HepG2 (cell line): ENCODE measurements around the gene SLC29A1. TPM values are rescaled to one million over a fixed set of nuclear protein-coding genes. Genes with fewer than 3 reads are reported as not detected.

Source experiments
- ATAC-seq: fragments of 200-7000 bp; cut with Tn5 transposase; 3 replicates; pipeline ENCODE4 v1.9.1; 2020; ENCODE audit warnings: mild to moderate bottlenecking, moderate library complexity
- BruUV-seq: library from RNA; stranded (reverse); fragments of 400-500 nt; replicated peaks from 2 replicates; lab custom pipeline; 2021; lab: Mats Ljungman, UMichigan
- CTCF ChIA-PET: fragments of 300-600 bp; formaldehyde crosslinking; extraction: SDS; loops from one replicate; lab custom pipeline; 2021; ENCODE audit warnings: low total read pairs, inconsistent platforms, low intra/inter-chr PET ratio; lab: Yijun Ruan, JAX
- POLR2A ChIA-PET: fragments of 350-600 bp; sonication (Branson Sonifier 250); formaldehyde crosslinking; loops from one replicate; lab custom pipeline; 2020; ENCODE audit warnings: antibody characterized with exemption, inconsistent platforms; lab: Yijun Ruan, JAX
- DNase-seq: peaks from one replicate; pipeline ENCODE4 v3.0.0-alpha.2; 2015; ENCODE audit warnings: low spot score
- FAIRE-seq: peaks from 3 replicates; lab custom pipeline; 2011; peaks lifted over from hg19 to GRCh38; lab: Jason Lieb, UNC
- H2AFZ ChIP-seq: one replicate; pipeline ENCODE4 v1.6.1; 2011; ENCODE audit warnings: low read length, inconsistent platforms
- H3K27ac ChIP-seq: fragments of 300-600 bp; 3 replicates; pipeline ENCODE4 v1.8.0; 2011; ENCODE audit warnings: mixed run types, mild to moderate bottlenecking, mixed read lengths, low read length, inconsistent platforms; ENCODE audit not compliant: insufficient read depth; ENCODE audit errors: extremely low read length
- H3K27me3 ChIP-seq, 2 experiments: fragments of 200-600 bp in 1 of 2; 2 replicates in 1 of 2; 3 replicates in 1 of 2; pipeline versions ENCODE4 v1.6.0 to v1.8.0; 2011; ENCODE audit warnings: low read length in 2 of 2, mild to moderate bottlenecking in 2 of 2, moderate library complexity in 2 of 2, inconsistent platforms in 1 of 2; ENCODE audit not compliant: insufficient read depth in 2 of 2, control insufficient read depth in 1 of 2
- H3K36me3 ChIP-seq, 2 experiments: fragments of 200-600 bp in 1 of 2; replicated peaks in 1 of 2; 2 replicates in 1 of 2; 3 replicates in 1 of 2; pipeline versions ENCODE4 v1.5.1 to v1.8.0; 2011; ENCODE audit warnings: low read length in 2 of 2, inconsistent platforms in 1 of 2; ENCODE audit not compliant: insufficient read depth in 2 of 2, control insufficient read depth in 1 of 2
- H3K4me1 ChIP-seq: 2 replicates; pipeline ENCODE4 v1.5.1; 2012; ENCODE audit warnings: low read length, inconsistent platforms; ENCODE audit not compliant: insufficient read depth
- H3K4me2 ChIP-seq: 2 replicates; pipeline ENCODE4 v1.6.0; 2011; ENCODE audit warnings: low read depth, low read length, inconsistent platforms
- H3K4me3 ChIP-seq, 3 experiments: fragments of 200-600 bp in 1 of 3; sonication (generic), shearing (Covaris generic) in 1 of 3; replicated peaks in 1 of 3; 2 replicates each; pipeline ENCODE4 v1.5.1; 2011 to 2016; ENCODE audit warnings: low read length in 3 of 3, inconsistent platforms in 2 of 3, low read depth in 2 of 3, mild to moderate bottlenecking in 2 of 3, control low read depth in 1 of 3, mixed read lengths in 1 of 3; ENCODE audit not compliant: insufficient read depth in 1 of 3
- H3K79me2 ChIP-seq: one replicate; pipeline ENCODE4 v1.6.1; 2011; ENCODE audit warnings: low read length, inconsistent platforms; ENCODE audit not compliant: insufficient read depth
- H3K9ac ChIP-seq: 2 replicates; pipeline ENCODE4 v1.6.0; 2011; ENCODE audit warnings: mild to moderate bottlenecking, low read depth, low read length, inconsistent platforms; ENCODE audit not compliant: insufficient read depth
- H3K9me3 ChIP-seq: 2 replicates; pipeline ENCODE4 v1.5.1; 2012; ENCODE audit warnings: mild to moderate bottlenecking, low read length
- H4K20me1 ChIP-seq: 2 replicates; pipeline ENCODE4 v1.6.0; 2011; ENCODE audit warnings: inconsistent platforms, mild to moderate bottlenecking, low read length, moderate library complexity; ENCODE audit not compliant: insufficient read depth
- EZH2 ChIP-seq: conservative IDR thresholded peaks from 2 replicates; pipeline ENCODE4 v1.6.1; 2012; ENCODE audit warnings: mild to moderate bottlenecking, low read depth, low read length, moderate library complexity
- PRMT3 ChIP-seq: sonication (generic); formaldehyde crosslinking; IDR thresholded peaks from 2 replicates; pipeline ENCODE4 v1.8.1; 2022; ENCODE audit warnings: low read depth, mild to moderate bottlenecking, moderate library complexity, missing genetic modification reagents, borderline replicate concordance
- RBFOX2 ChIP-seq: fragments of 200-400 bp; formaldehyde crosslinking; IDR thresholded peaks from 2 replicates; pipeline ENCODE4 v1.6.1; 2017; ENCODE audit warnings: low read depth, mild to moderate bottlenecking, low read length
- ZNF75D ChIP-seq: sonication (generic); formaldehyde crosslinking; IDR thresholded peaks from 2 replicates; pipeline ENCODE4 v1.8.1; 2023; ENCODE audit warnings: missing genetic modification reagents, mild to moderate bottlenecking, borderline replicate concordance
- WGBS: methylation state at CpG from one replicate; pipeline ENCODE4 v1.1.6; 2017; ENCODE audit warnings: low lambda C conversion rate; 5-methylcytosine and 5-hydroxymethylcytosine counted together
- in situ Hi-C: cut with HindIII; loops from 2 replicates; pipeline ENCODE4 v1.10.0; 2017; ENCODE audit warnings: low pct_unique_long_range_greater_than_20kb; ENCODE audit not compliant: extremely low pct_ligation_motif_present
- intact Hi-C: fragments of 100-400 bp; cut with micrococcal nuclease; formaldehyde crosslinking; loops from one replicate; pipeline ENCODE4 v1.10.0; 2022; ENCODE audit not compliant: unreplicated experiment
- polyA plus RNA-seq, 8 experiments: library from polyadenylated mRNA; depleted of rRNA in 3 of 8; stranded (reverse) in 7 of 8; unstranded in 1 of 8; fragments of >200 nt; fragmentation: Illumina TruSeq in 4 of 8; extraction: Trizol in 4 of 8; gene quantifications; 2 replicates each; pipeline versions ENCODE4 v1.2.1 to v1.2.3, GENCODE V29; 2011 to 2016; ENCODE audit warnings: low read depth in 4 of 8, missing spikeins in 1 of 8, mixed read lengths in 1 of 8; ENCODE audit not compliant: insufficient read depth in 1 of 8
- total RNA-seq, 5 experiments: library from RNA; depleted of rRNA; stranded (reverse); fragments of >200 nt; fragmentation: Illumina TruSeq; extraction: Trizol; gene quantifications; 2 replicates each; pipeline ENCODE4 v1.2.3, GENCODE V29; 2016; ENCODE audit warnings: low read depth in 1 of 5

The SLC29A1 gene
- total and polyA plus RNA-seq, 2 of the 13 experiments (the other 11 are each of a cell fraction or from before 2014, with no cell fraction given): 43.2 to 106 TPM

- Histone ChIP-seq H3K9ac (no peak overlapping the region), H2AFZ (no peak overlapping the region), H3K4me3 (no peak overlapping the region), H3K27ac (no peak overlapping the region), H3K36me3 (no peaks in the 10 kb centered on the region), H3K4me1 (peaks cover 20% of the 10 kb centered on the region; the same call in 1 of the 2 replicates), H3K27me3 (peaks cover 17 to 55% of the 10 kb centered on the region in 2 experiments; a peak in 4 of 5 replicates), H4K20me1 (no peaks in the 10 kb centered on the region), H3K9me3 (no peaks in the 10 kb centered on the region), H3K79me2 (peaks cover 5% of the 10 kb centered on the region), H3K4me2 (no peak overlapping the region)
- TF ChIP-seq ZNF75D (0 out of 2 replicates have a peak, but pooled peaks have one; percentile 25), RBFOX2 (no peak)
- ChIA-PET CTCF (interaction anchor here (2.3 to 4.3 kb wide), 2 partner anchors 35 to 68 kb away, joined by 37 to 65 read pairs; no protein-coding TSS in a partner anchor), POLR2A (interaction anchor here (1.1 to 1.8 kb wide), 3 partner anchors 12 to 23 kb away, joined by 3 to 7 read pairs (median 5); partner anchors contain the start of genes HSP90AB1 and SLC35B2)
- ATAC-seq (no peak), FAIRE-seq (no peak), DNase-seq (no peak)
- intact Hi-C loops (no loop called here), in situ Hi-C loops (loop anchor here (5.0 kb wide), 1 partner anchor 43 kb away; the partner anchor contains the start of gene AARS2)
- no TSS peak for BruUV-seq
- 0% methylated on average over 1 of the region's 1 CpG for WGBS
Measured at GRCh38 chr6:44269178-44269920, 46.0 kb downstream of the SLC29A1 start.

- FAIRE-seq: no peak
- ChIA-PET CTCF (interaction anchor here (4.3 kb wide), 1 partner anchor 68 kb away, joined by 65 read pairs; no protein-coding TSS in a partner anchor), POLR2A (interaction anchor here (0.6 to 1.1 kb wide), 3 partner anchors 13 to 43 kb away, joined by 3 to 5 read pairs (median 3); partner anchors contain the start of genes AARS2, HSP90AB1 and SLC35B2)
- Histone ChIP-seq H3K4me3 (peak within 1 kb of the TSS; percentile 33 to 62 (median 42); a peak in 5 of 6 replicates), H3K36me3 (no peaks in the 10 kb centered on the region), H3K9ac (no peak within 1 kb of the TSS), H3K9me3 (no peaks in the 10 kb centered on the region), H3K4me2 (peak within 1 kb of the TSS; percentile 29; the same call in 1 of the 2 replicates), H4K20me1 (no peaks in the 10 kb centered on the region), H2AFZ (no peak within 1 kb of the TSS), H3K27ac (no peak within 1 kb of the TSS), H3K27me3 (peaks cover 17 to 59% of the 10 kb centered on the region in 2 experiments; a peak in 4 of 5 replicates), H3K4me1 (peaks cover 23% of the 10 kb centered on the region; the same call in 1 of the 2 replicates), H3K79me2 (no peaks in the 10 kb centered on the region)
- in situ Hi-C loops: loop anchor here (5.0 kb wide), 2 partner anchors 42 to 67 kb away; partner anchors contain the start of gene AARS2
- no peak for ATAC-seq
- intact Hi-C loops: no loop called here
- 12% methylated on average over 16 of the region's 29 CpGs for WGBS
- no peak for TF ChIP-seq PRMT3 (CRISPR knock-in tag)
- peak; percentile 97 for TF ChIP-seq EZH2
- BruUV-seq: no TSS peak
- DNase-seq: no peak
Measured at GRCh38 chr6:44269921-44270525, 46.6 kb downstream of the SLC29A1 start, which contains the start of gene TMEM151B. Gene TMEM151B, plus strand, starts transcription at chr6:44270450. Its CDS starts 293 bp downstream, at chr6:44270743.
